CD14-positive monocyte (primary cell): ENCODE data around the gene FHIT. TPM values are rescaled to one million over a fixed set of nuclear protein-coding genes. Genes with fewer than 3 reads are reported as not detected.

Experiments used
- DNase-seq, 3 donors: peaks; one replicate each; pipeline ENCODE4 v3.0.0-alpha.2; 2011 to 2022
- H2AFZ ChIP-seq: 2 replicates; pipeline ENCODE4 v1.6.0; 2012; ENCODE audit warnings: mild to moderate bottlenecking, low read depth, low read length, inconsistent platforms; ENCODE audit not compliant: insufficient read depth, poor library complexity, severe bottlenecking
- H3K27ac ChIP-seq, 2 donors: 1 replicate in 1 of 2; 2 replicates in 1 of 2; pipeline ENCODE4 v1.5.1; 2012 to 2013; ENCODE audit warnings: low read length in 2 of 2, control low read depth in 1 of 2, inconsistent platforms in 1 of 2, low read depth in 1 of 2, mild to moderate bottlenecking in 1 of 2
- H3K27me3 ChIP-seq, 2 donors: one replicate each; pipeline versions ENCODE4 v1.6.0 to v1.6.1; 2011 to 2013; ENCODE audit warnings: low read length in 2 of 2; ENCODE audit not compliant: control insufficient read depth in 2 of 2, insufficient read depth in 2 of 2
- H3K36me3 ChIP-seq, 2 donors: replicated peaks in 1 of 2; 1 replicate in 1 of 2; 2 replicates in 1 of 2; pipeline versions ENCODE4 v1.5.1 to v1.6.1; 2012 to 2013; ENCODE audit warnings: low read length in 2 of 2, control low read depth in 1 of 2, inconsistent platforms in 1 of 2, mild to moderate bottlenecking in 1 of 2; ENCODE audit not compliant: insufficient read depth in 2 of 2, control insufficient read depth in 1 of 2
- H3K4me1 ChIP-seq, 2 donors: 1 replicate in 1 of 2; 2 replicates in 1 of 2; pipeline versions ENCODE4 v1.5.1 to v1.6.1; 2012 to 2013; ENCODE audit warnings: low read length in 2 of 2, control low read depth in 1 of 2, inconsistent platforms in 1 of 2, mild to moderate bottlenecking in 1 of 2, moderate library complexity in 1 of 2; ENCODE audit not compliant: insufficient read depth in 2 of 2, control insufficient read depth in 1 of 2
- H3K4me2 ChIP-seq: replicated peaks from 2 replicates; pipeline ENCODE3; 2012; ENCODE audit warnings: low read length, moderate library complexity, mild to moderate bottlenecking; ENCODE audit not compliant: poor library complexity, severe bottlenecking; ENCODE audit errors: extremely low read depth
- H3K4me3 ChIP-seq, 3 experiments: fragments of 200-600 bp in 1 of 3; sonication (generic) in 1 of 3; replicated peaks in 1 of 3; 1 replicate in 2 of 3; 2 replicates in 1 of 3; pipeline ENCODE4 v1.5.1; 2011 to 2013; ENCODE audit warnings: low read length in 3 of 3, mild to moderate bottlenecking in 3 of 3, control low read depth in 2 of 3, low read depth in 2 of 3, inconsistent platforms in 1 of 3, moderate library complexity in 1 of 3
- H3K79me2 ChIP-seq: 2 replicates; pipeline ENCODE4 v1.6.0; 2012; ENCODE audit warnings: mild to moderate bottlenecking, control low read depth, inconsistent platforms, low read length, moderate library complexity; ENCODE audit not compliant: insufficient read depth
- H3K9ac ChIP-seq: 2 replicates; pipeline ENCODE4 v1.6.0; 2017; ENCODE audit warnings: low read length, mild to moderate bottlenecking; ENCODE audit not compliant: insufficient read depth, poor library complexity, severe bottlenecking
- H3K9me3 ChIP-seq, 2 donors: replicated peaks in 1 of 2; 1 replicate in 1 of 2; 2 replicates in 1 of 2; pipeline versions ENCODE4 v1.5.1 to v1.6.1; 2012 to 2013; ENCODE audit warnings: low read length in 2 of 2, control low read depth in 1 of 2; ENCODE audit not compliant: control insufficient read depth in 1 of 2, insufficient read depth in 1 of 2
- H4K20me1 ChIP-seq: 2 replicates; pipeline ENCODE4 v1.6.0; 2012; ENCODE audit warnings: mild to moderate bottlenecking, low read length, control low read depth, moderate library complexity; ENCODE audit not compliant: insufficient read depth
- H3K27ac Mint-ChIP-seq, 7 donors: one replicate each; pipeline ENCODE4 v1.8.0; 2020; ENCODE audit warnings: mild to moderate bottlenecking in 7 of 7, mixed read lengths in 7 of 7, moderate library complexity in 6 of 7, inconsistent platforms in 2 of 7
- H3K27me3 Mint-ChIP-seq, 3 donors: one replicate each; pipeline ENCODE4 v1.8.0; 2021 to 2022; ENCODE audit warnings: low read depth in 3 of 3, mild to moderate bottlenecking in 3 of 3, mixed read lengths in 3 of 3, moderate library complexity in 3 of 3, inconsistent platforms in 1 of 3
- H3K36me3 Mint-ChIP-seq, 2 donors: one replicate each; pipeline ENCODE4 v1.8.0; 2020; ENCODE audit warnings: mixed read lengths in 2 of 2, inconsistent platforms in 1 of 2, mild to moderate bottlenecking in 1 of 2
- H3K4me1 Mint-ChIP-seq: one replicate; pipeline ENCODE4 v1.8.0; 2020; ENCODE audit warnings: mild to moderate bottlenecking, mixed read lengths
- H3K4me3 Mint-ChIP-seq, 2 donors: one replicate each; pipeline ENCODE4 v1.8.0; 2020; ENCODE audit warnings: mild to moderate bottlenecking in 2 of 2, mixed read lengths in 2 of 2, moderate library complexity in 1 of 2
- H3K9me3 Mint-ChIP-seq, 7 donors: one replicate each; pipeline ENCODE4 v1.8.0; 2020 to 2022; ENCODE audit warnings: mixed read lengths in 7 of 7, mild to moderate bottlenecking in 6 of 7, moderate library complexity in 6 of 7, inconsistent platforms in 2 of 7
- CTCF ChIP-seq: fragments of 200-600 bp; IDR thresholded peaks from one replicate; pipeline ENCODE4 v1.8.0; 2022; ENCODE audit warnings: antibody characterized with exemption, mild to moderate bottlenecking
- WGBS: methylation state at CpG from one replicate; pipeline ENCODE4 v1.1.5; 2013; ENCODE audit warnings: missing lambda C conversion rate; ENCODE audit not compliant: insufficient coverage; 5-methylcytosine and 5-hydroxymethylcytosine counted together
- intact Hi-C, 2 donors: fragments of 100-400 bp; cut with micrococcal nuclease; formaldehyde crosslinking; loops; one replicate each; pipeline versions ENCODE4 v1.15.0 to v1.15.1; 2023
- polyA plus RNA-seq, 3 donors: library from polyadenylated mRNA; depleted of rRNA in 1 of 3; unstranded in 2 of 3; stranded (reverse) in 1 of 3; fragments of 300-500 nt in 2 of 3; fragments of >200 nt in 1 of 3; fragmentation: Illumina TruSeq in 2 of 3; gene quantifications; 1 replicate in 2 of 3; 2 replicates in 1 of 3; pipeline ENCODE4 v1.2.3, GENCODE V29; 2012 to 2021

The FHIT gene
- polyA plus RNA-seq, 3 donors, result 1.7 to 3.4 (median 3.2) TPM

- no peaks in the 10 kb centered on the region for H3K79me2 ChIP-seq
- H3K27me3 ChIP-seq, result no peaks in the 10 kb centered on the region
- H3K4me1 ChIP-seq, result no peaks in the 10 kb centered on the region
- no peak for DNase-seq
- H3K36me3 ChIP-seq, result no peaks in the 10 kb centered on the region
- Mint-ChIP-seq H3K4me3 (no peak overlapping the region), H3K27ac (peak overlapping the region in 2 of 7 donors; percentile 14 to 42), H3K36me3 (no peaks in the 10 kb centered on the region), H3K27me3 (peaks cover 0 to 2% (median 2%) of the 10 kb centered on the region in 3 donors), H3K4me1 (peaks cover 11% of the 10 kb centered on the region), H3K9me3 (peaks cover 0 to 5% (median 0%) of the 10 kb centered on the region in 7 donors)
- intact Hi-C loops, result no loop called here
- no peak overlapping the region for H3K27ac ChIP-seq
- no peak overlapping the region for H2AFZ ChIP-seq
- H3K9ac ChIP-seq, result no peak overlapping the region
- TF ChIP-seq CTCF, result no peak
- H3K9me3 ChIP-seq, result no peaks in the 10 kb centered on the region
- no peaks in the 10 kb centered on the region for H4K20me1 ChIP-seq
- 92% methylated on average over 3 of the region's 3 CpGs for WGBS
- no peak overlapping the region for H3K4me3 ChIP-seq
- no peak overlapping the region for H3K4me2 ChIP-seq
Measured at GRCh38 chr3:59788133-59788532, 1463.1 kb downstream of the FHIT start.

- H3K9ac ChIP-seq, result no peak overlapping the region
- no peaks in the 10 kb centered on the region for H3K27me3 ChIP-seq
- H3K27ac ChIP-seq, result no peak overlapping the region
- WGBS, result 97% methylated on average over 4 of the region's 6 CpGs
- H3K4me3 Mint-ChIP-seq, result no peak overlapping the region
- no peaks in the 10 kb centered on the region for H3K79me2 ChIP-seq
- no peak overlapping the region for H3K27ac Mint-ChIP-seq
- H3K4me1 Mint-ChIP-seq, result peaks cover 11% of the 10 kb centered on the region
- TF ChIP-seq CTCF, result no peak
- peaks cover 0 to 2% (median 2%) of the 10 kb centered on the region in 3 donors for H3K27me3 Mint-ChIP-seq
- H3K9me3 ChIP-seq, result no peaks in the 10 kb centered on the region
- DNase-seq, result no peak
- H3K36me3 Mint-ChIP-seq, result no peaks in the 10 kb centered on the region
- intact Hi-C loops, result no loop called here
- no peaks in the 10 kb centered on the region for H3K4me1 ChIP-seq
- H2AFZ ChIP-seq, result no peak overlapping the region
- no peaks in the 10 kb centered on the region for H3K36me3 ChIP-seq
- H4K20me1 ChIP-seq, result no peaks in the 10 kb centered on the region
- H3K4me2 ChIP-seq, result no peak overlapping the region
- no peak overlapping the region for H3K4me3 ChIP-seq
- H3K9me3 Mint-ChIP-seq, result peaks cover 0 to 5% (median 0%) of the 10 kb centered on the region in 7 donors
Measured at GRCh38 chr3:59786374-59786773, 1464.9 kb downstream of the FHIT start.
